WI38 (cell line): ENCODE results near the gene TUBA1C.
"Not testable (repeated sequence)": the region's sequence is repeated elsewhere in the genome, so short reads cannot be mapped to it uniquely, and the experiment has no call there.

Experiments used
- H3K4me3 ChIP-seq: 2 replicates; pipeline ENCODE4 v1.5.1; 2011; ENCODE audit warnings: low read depth, mild to moderate bottlenecking, control low read depth, low read length
- CTCF ChIP-seq: IDR thresholded peaks from 2 replicates; pipeline ENCODE4 v1.5.1; 2012; ENCODE audit warnings: low read depth, mild to moderate bottlenecking, control low read depth, low read length

Gene TUBA1C

GRCh38 chr12:49305762-49306510 lies 41.1 kb downstream of the TUBA1C start:
- H3K4me3 ChIP-seq: no peak overlapping the region
- TF ChIP-seq CTCF: no peak

DNA sequence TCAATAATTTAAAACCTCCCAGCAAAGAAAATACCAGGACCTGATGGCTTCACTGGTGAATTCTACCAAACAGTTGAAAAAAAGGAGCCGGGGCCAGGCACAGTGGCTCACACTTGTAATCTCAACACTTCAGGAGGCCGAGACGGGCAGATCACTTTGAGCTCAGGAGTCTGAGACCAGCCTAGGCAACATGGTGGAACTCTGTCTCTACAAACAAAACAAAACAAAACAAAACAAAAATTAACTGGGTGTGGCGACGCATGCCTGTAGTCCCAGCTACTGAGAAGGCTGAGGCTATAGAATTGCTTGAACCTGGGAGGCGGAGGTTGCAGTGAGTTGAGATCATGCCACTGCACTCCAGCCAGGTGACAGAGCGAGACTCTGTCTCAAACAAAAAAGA lies 44.5 kb downstream of the TUBA1C start:
- no peak overlapping the region for H3K4me3 ChIP-seq

GRCh38 chr12:49310451-49311000 lies 45.6 kb downstream of the TUBA1C start:
- not testable (repeated sequence) for H3K4me3 ChIP-seq

More for the DNA sequence above, 44.5 kb downstream of the TUBA1C start:
- TF ChIP-seq CTCF: no peak

- no peak overlapping the region for H3K4me3 ChIP-seq
- TF ChIP-seq CTCF: no peak
Measured at GRCh38 chr12:49314811-49315210, 49.9 kb downstream of the TUBA1C start.

DNA sequence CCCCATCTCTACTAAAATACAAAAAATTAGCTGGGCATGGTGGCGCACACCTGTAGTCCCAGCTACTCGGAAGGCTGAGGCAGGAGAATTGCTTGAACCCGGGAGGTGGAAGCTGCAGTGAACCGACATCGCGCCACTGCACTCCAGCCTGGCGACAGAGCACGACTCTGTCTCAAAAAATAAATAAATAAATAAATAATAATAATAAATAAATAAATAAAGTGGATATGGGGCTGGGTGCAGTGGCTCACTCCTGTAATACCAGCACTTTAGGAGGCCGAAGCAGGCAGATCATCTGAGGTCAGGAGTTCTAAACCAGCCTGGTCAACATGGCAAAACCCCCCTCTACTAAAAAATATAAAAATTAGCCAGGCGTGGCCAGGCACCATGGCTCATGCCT lies 52.2 kb downstream of the TUBA1C start:
- not testable (repeated sequence) for H3K4me3 ChIP-seq

DNA sequence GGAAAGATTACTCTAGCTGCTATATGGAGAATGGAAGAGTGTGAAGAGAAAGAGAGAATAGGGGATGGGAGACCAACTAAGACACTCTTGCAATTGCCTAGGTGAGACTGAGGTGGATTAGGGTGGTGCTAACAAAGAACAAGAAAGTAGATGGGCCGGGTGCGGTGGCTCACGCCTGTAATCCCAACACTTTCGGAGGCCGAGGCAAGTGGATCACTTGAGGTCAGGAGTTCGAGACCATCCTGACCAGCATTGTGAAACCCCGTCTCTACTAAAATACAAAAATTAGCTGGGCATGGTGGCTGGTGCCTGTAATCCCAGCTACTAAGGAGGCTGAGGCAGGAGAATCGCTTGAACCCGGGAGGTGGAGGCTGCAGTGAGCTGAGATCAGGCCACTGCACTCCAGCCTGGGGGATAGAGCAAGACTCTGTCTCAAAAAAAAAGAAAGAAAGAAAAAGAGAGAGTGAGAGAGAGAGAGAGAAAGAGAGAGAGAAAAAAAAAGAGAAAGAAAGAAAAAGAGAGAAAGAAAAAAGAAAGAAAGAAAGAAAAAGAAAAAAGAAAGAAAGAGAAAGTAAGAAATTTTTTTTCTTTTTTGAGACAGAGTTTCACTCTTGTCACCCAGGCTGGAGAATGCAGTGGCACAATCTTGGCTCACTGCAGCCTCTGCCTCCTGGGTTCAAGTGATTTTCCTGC lies 55.7 kb downstream of the TUBA1C start:
- not testable (repeated sequence) for H3K4me3 ChIP-seq

- no peak for TF ChIP-seq CTCF
- H3K4me3 ChIP-seq: peak overlapping the region; percentile 80
Measured at GRCh38 chr12:49322367-49322707, 57.5 kb downstream of the TUBA1C start.

GRCh38 chr12:49322708-49323523 lies 58.0 kb downstream of the TUBA1C start, which contains the start of gene TROAP:
Gene TROAP, plus strand, starts transcription at chr12:49323255. Its CDS starts 354 bp downstream, at chr12:49323609.
- H3K4me3 ChIP-seq: peak within 1 kb of the TSS; percentile 80
- no peak for TF ChIP-seq CTCF
